K562 (cell line): ENCODE results near the gene NDUFB7. TPM values are rescaled to one million over a fixed set of nuclear protein-coding genes. Genes with fewer than 3 reads are reported as not detected.

Experiments
- ATAC-seq: fragments of 200-7000 bp; cut with Tn5 transposase; 3 replicates; pipeline ENCODE4 v1.9.1; 2020; ENCODE audit warnings: moderate library complexity
- BruUV-seq: library from RNA; stranded (reverse); fragments of 400-500 nt; replicated peaks from 2 replicates; lab custom pipeline; 2021; lab: Mats Ljungman, UMichigan
- CTCF ChIA-PET: fragments of 300-600 bp; formaldehyde crosslinking; extraction: SDS; loops from one replicate; lab custom pipeline; 2021; ENCODE audit warnings: low intra/inter-chr PET ratio; lab: Yijun Ruan, JAX
- POLR2A ChIA-PET: fragments of 300-600, 350-650 bp; sonication (Branson Sonifier 250); formaldehyde crosslinking; extraction: SDS; loops from one replicate; lab custom pipeline; 2021; ENCODE audit warnings: antibody characterized with exemption, inconsistent platforms; lab: Yijun Ruan, JAX
- DNase-seq, 4 experiments: peaks; one replicate each; pipeline versions ENCODE4 v3.0.0 to v3.0.0-alpha.2; 2011 to 2018; ENCODE audit warnings: low spot score in 3 of 4, mixed read lengths in 3 of 4; ENCODE audit errors: extremely low read depth in 1 of 4
- FAIRE-seq: peaks from 2 replicates; lab custom pipeline; 2011; peaks lifted over from hg19 to GRCh38; lab: Jason Lieb, UNC
- H2AFZ ChIP-seq: 2 replicates; pipeline ENCODE4 v1.6.0; 2011; ENCODE audit warnings: low read depth, low read length, control low read depth, inconsistent platforms
- H3K27ac ChIP-seq: fragments of 200-600 bp; 3 replicates; pipeline ENCODE4 v1.8.0; 2011; ENCODE audit warnings: low read depth, mild to moderate bottlenecking, control low read depth, inconsistent platforms, low read length, moderate library complexity, mixed read lengths; ENCODE audit errors: extremely low read depth
- H3K27me3 ChIP-seq, 2 experiments: fragments of 300-600 bp in 1 of 2; 2 replicates in 1 of 2; 3 replicates in 1 of 2; pipeline versions ENCODE4 v1.6.0 to v1.8.0; 2011; ENCODE audit warnings: inconsistent platforms in 2 of 2, low read length in 2 of 2, mild to moderate bottlenecking in 1 of 2, mixed read lengths in 1 of 2, moderate library complexity in 1 of 2; ENCODE audit not compliant: control insufficient read depth in 2 of 2, insufficient read depth in 2 of 2
- H3K36me3 ChIP-seq: fragments of 300-600 bp; 3 replicates; pipeline ENCODE4 v1.8.0; 2011; ENCODE audit warnings: mild to moderate bottlenecking, low read length, inconsistent platforms; ENCODE audit not compliant: control insufficient read depth, insufficient read depth
- H3K4me1 ChIP-seq, 2 experiments: fragments of 200-600 bp in 1 of 2; replicated peaks in 1 of 2; 2 replicates in 1 of 2; 3 replicates in 1 of 2; pipeline versions ENCODE4 v1.5.1 to v1.8.0; 2011; ENCODE audit warnings: inconsistent platforms in 2 of 2, low read length in 2 of 2, mild to moderate bottlenecking in 1 of 2, mixed read lengths in 1 of 2, moderate library complexity in 1 of 2; ENCODE audit not compliant: control insufficient read depth in 2 of 2, insufficient read depth in 2 of 2
- H3K4me2 ChIP-seq: 2 replicates; pipeline ENCODE4 v1.6.1; 2011; ENCODE audit warnings: low read length, control low read depth, inconsistent platforms, mixed read lengths; ENCODE audit not compliant: insufficient read depth
- H3K4me3 ChIP-seq: fragments of 200-600 bp; sonication (generic), shearing (Covaris generic); 2 replicates; pipeline ENCODE4 v1.5.1; 2016; ENCODE audit warnings: control low read depth, inconsistent platforms
- H3K79me2 ChIP-seq: fragments of 200-600 bp; 3 replicates; pipeline ENCODE4 v1.8.0; 2011; ENCODE audit warnings: low read length, inconsistent platforms; ENCODE audit not compliant: control insufficient read depth, insufficient read depth
- H3K9ac ChIP-seq, 2 experiments: 2 replicates each; pipeline versions ENCODE4 v1.6.0 to v1.6.1; 2011; ENCODE audit warnings: low read depth in 2 of 2, low read length in 2 of 2, control low read depth in 1 of 2, inconsistent platforms in 1 of 2, mild to moderate bottlenecking in 1 of 2, mixed read lengths in 1 of 2; ENCODE audit not compliant: insufficient read depth in 1 of 2
- H3K9me1 ChIP-seq: one replicate; pipeline ENCODE4 v1.6.0; 2011; ENCODE audit warnings: inconsistent platforms, mild to moderate bottlenecking, low read length, moderate library complexity; ENCODE audit not compliant: control insufficient read depth, insufficient read depth
- H3K9me3 ChIP-seq: replicated peaks from 2 replicates; pipeline ENCODE4 v1.5.1; 2011; ENCODE audit warnings: low read depth, low read length, inconsistent platforms; ENCODE audit not compliant: control insufficient read depth, insufficient read depth
- H4K20me1 ChIP-seq: replicated peaks from 2 replicates; pipeline ENCODE4 v1.6.1; 2011; ENCODE audit warnings: low read length, inconsistent platforms, mixed read lengths; ENCODE audit not compliant: control insufficient read depth, insufficient read depth
- BMI1 ChIP-seq: fragments of 150-350 bp; IDR thresholded peaks from 2 replicates; pipeline ENCODE4 v1.6.1; 2014; ENCODE audit warnings: low read length
- HDGF ChIP-seq: fragments of 450-650 bp; IDR thresholded peaks from 2 replicates; pipeline ENCODE4 v1.6.1; 2016
- MAFF ChIP-seq: IDR thresholded peaks from 2 replicates; pipeline ENCODE4 v1.6.1; 2012; ENCODE audit warnings: low read length, improper control_type of control experiment
- MIER1 ChIP-seq: fragments of 450-650 bp; IDR thresholded peaks from 2 replicates; pipeline ENCODE4 v1.6.1; 2016; ENCODE audit warnings: antibody characterized with exemption, mild to moderate bottlenecking, low read depth
- PURB ChIP-seq: sonication (generic); formaldehyde crosslinking; IDR thresholded peaks from 2 replicates; pipeline ENCODE4 v1.9.0; 2021; ENCODE audit warnings: low read depth, mild to moderate bottlenecking, missing genetic modification reagents
- SMAD3 ChIP-seq: fragments of 450-650 bp; formaldehyde crosslinking; conservative IDR thresholded peaks from 2 replicates; pipeline ENCODE4 v1.4.0; 2020; ENCODE audit warnings: mild to moderate bottlenecking
- XRCC4 ChIP-seq: IDR thresholded peaks from one replicate; pipeline ENCODE4 v1.6.1; 2011; ENCODE audit not compliant: insufficient read depth, insufficient read length; ENCODE audit errors: extremely low read depth
- ZNF12 ChIP-seq: sonication (generic); formaldehyde crosslinking; IDR thresholded peaks from 2 replicates; pipeline ENCODE4 v1.4.0; 2020; ENCODE audit warnings: mild to moderate bottlenecking, missing genetic modification reagents
- ZNF184 ChIP-seq: sonication (generic); formaldehyde crosslinking; IDR thresholded peaks from 2 replicates; pipeline ENCODE4 v1.5.0; 2020; ENCODE audit warnings: missing genetic modification reagents
- ZNF655 ChIP-seq: fragments of 250-450 bp; sonication (Bioruptor Pico); IDR thresholded peaks from 2 replicates; pipeline ENCODE4 v1.5.0; 2021
- WGBS: fragments of 100-300 bp; shearing (Covaris generic); methylation state at CpG from one replicate; pipeline ENCODE4 v1.1.6; 2016; ENCODE audit warnings: low coverage, mixed read lengths; ENCODE audit not compliant: insufficient coverage; ENCODE audit errors: missing lambda C conversion rate; 5-methylcytosine and 5-hydroxymethylcytosine counted together
- in situ Hi-C: fragments of 300-500 bp; cut with MboI; formaldehyde crosslinking; loops from 4 replicates; pipeline ENCODE4 v1.15.0; 2018; ENCODE audit warnings: inconsistent platforms, mixed read lengths
- intact Hi-C: fragments of 100-400 bp; cut with micrococcal nuclease; formaldehyde crosslinking; loops from 2 replicates; pipeline ENCODE4 v1.14.2; 2022
- polyA plus RNA-seq, 8 experiments: library from polyadenylated mRNA; depleted of rRNA in 4 of 8; stranded (reverse) in 5 of 8; unstranded in 3 of 8; fragments of >200 nt; fragmentation: Nextera tagmentation in 2 of 8; fragmentation: Illumina TruSeq in 1 of 8; extraction: Ambion mirVana in 2 of 8; extraction: Trizol in 1 of 8; gene quantifications; 2 replicates each; pipeline versions ENCODE4 v1.2.1 to v1.2.3, GENCODE V29; 2011 to 2014; ENCODE audit warnings: inconsistent platforms in 1 of 8, missing spikeins in 1 of 8
- total RNA-seq, 7 experiments: library from RNA; depleted of rRNA in 6 of 7; stranded (reverse); fragments of >200 nt in 6 of 7; fragmentation: Illumina TruSeq in 2 of 7; extraction: Trizol in 2 of 7; gene quantifications; 2 replicates each; pipeline versions ENCODE4 v1.2.1 to v1.2.3, GENCODE V29; 2011 to 2021; ENCODE audit warnings: low replicate concordance in 1 of 7
- TF ChIP-seq, protein P1 (sequence below), 2 experiments: fragments of 450-650 bp; formaldehyde crosslinking in 1 of 2; IDR thresholded peaks; 2 replicates each; pipeline versions ENCODE4 v1.4.0 to v1.6.1; 2014 to 2020; ENCODE audit warnings: mild to moderate bottlenecking in 2 of 2, borderline replicate concordance in 1 of 2, low read depth in 1 of 2

Gene NDUFB7
- total and polyA plus RNA-seq, 9 of the 15 experiments (the other 6 are each of a cell fraction or from before 2014, with no cell fraction given), result 14.9 to 842 (median 137) TPM

DNA sequence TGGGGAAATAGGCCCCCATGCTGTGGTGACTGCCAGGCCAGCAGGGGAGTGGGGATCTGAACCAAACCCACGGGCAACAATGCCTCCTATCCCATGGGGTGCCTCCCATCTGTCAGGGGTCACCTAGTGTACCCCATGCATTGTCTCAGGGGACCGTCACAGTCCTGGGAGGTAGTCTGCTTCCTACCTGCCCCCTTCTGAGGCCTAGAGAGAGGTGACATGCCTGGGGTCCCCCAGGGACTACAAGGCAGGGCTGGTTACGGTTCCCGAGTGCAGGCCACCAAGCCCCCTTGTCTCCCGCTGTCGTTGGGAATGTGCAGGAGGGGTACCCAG lies 11.1 kb downstream of the NDUFB7 start (continued):
- TF ChIP-seq ZNF12 (CRISPR knock-in tag) (no peak), PURB (CRISPR knock-in tag) (no peak)

DNA sequence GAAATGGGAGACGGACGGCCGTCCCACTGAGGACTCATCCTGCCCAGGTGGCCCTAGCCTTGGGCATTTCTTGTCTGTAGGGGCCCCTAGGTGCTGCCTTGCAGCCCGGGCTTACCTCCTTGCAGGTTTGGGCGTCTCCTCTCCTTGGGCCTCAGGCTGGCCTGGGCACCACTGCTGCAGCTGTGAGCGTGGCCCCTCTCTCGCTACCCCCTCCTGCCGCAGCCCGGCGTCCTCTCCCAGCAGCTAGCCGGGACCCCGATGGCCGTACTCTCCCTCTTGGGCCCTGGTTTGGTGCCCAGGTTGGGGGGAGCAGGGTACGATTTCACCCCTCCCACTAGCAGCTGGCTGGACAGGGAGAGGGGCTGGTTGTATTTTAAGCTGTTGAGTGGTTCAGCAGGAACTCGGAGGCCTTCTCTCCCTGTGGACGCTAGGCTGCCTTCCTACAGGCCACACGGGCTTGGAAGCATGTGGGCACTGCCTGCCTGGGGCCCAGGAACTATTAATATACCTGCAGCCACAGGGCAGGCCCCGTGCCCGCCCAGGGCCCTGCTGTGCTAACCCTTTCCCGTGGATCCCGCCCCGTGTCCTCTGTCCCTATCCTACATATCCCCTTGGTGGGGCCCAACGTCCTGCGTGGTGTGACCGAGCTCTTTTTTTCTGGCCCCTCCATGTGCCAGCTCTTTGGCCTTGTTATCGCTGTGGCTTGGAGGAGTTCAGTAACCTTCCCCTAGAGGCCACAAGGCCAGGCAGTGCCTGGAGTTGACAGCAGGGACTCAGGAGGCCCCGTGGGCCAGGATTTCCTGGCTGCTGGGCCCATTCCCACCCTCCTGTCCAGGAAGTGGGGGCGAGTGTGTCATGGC lies 11.7 kb downstream of the NDUFB7 start:
- Histone ChIP-seq H3K4me1 (peaks cover 19 to 73% of the 10 kb centered on the region in 2 experiments; a peak in 4 of 5 replicates), H3K79me2 (peaks cover 52% of the 10 kb centered on the region), H3K4me2 (no peak overlapping the region), H2AFZ (no peak overlapping the region), H3K9ac (peak overlapping the region in 1 of 2 experiments; percentile 12; a peak in 2 of 4 replicates), H4K20me1 (peaks cover 18% of the 10 kb centered on the region), H3K27me3 (no peaks in the 10 kb centered on the region), H3K36me3 (peaks cover 22% of the 10 kb centered on the region; the same call in 1 of the 3 replicates), H3K27ac (no peak overlapping the region), H3K9me1 (peaks cover 8% of the 10 kb centered on the region), H3K4me3 (no peak overlapping the region), H3K9me3 (no peaks in the 10 kb centered on the region)
- DNase-seq (no peak), FAIRE-seq (no peak), ATAC-seq (no peak)
- POLR2A ChIA-PET, result interaction anchor here (0.5 to 1.2 kb wide), 4 partner anchors 9 to 169 kb away, joined by 3 to 4 read pairs (median 3); partner anchors contain the start of gene DNAJB1
- 78% methylated on average over 25 of the region's 28 CpGs for WGBS
- BruUV-seq, result no TSS peak
- CTCF ChIA-PET, result no interaction called here
- intact Hi-C loops, result loop anchor here (10.0 kb wide), 1 partner anchor 125 kb away; the partner anchor contains the start of gene PKN1
- in situ Hi-C loops, result no loop called here
- TF ChIP-seq XRCC4 (no peak), MAFF (no peak), SMAD3 (CRISPR knock-in tag) (no peak), ZNF655 (no peak), MIER1 (no peak), BMI1 (no peak), ZNF184 (no peak), HDGF (no peak)
- TF ChIP-seq, protein P1, sequence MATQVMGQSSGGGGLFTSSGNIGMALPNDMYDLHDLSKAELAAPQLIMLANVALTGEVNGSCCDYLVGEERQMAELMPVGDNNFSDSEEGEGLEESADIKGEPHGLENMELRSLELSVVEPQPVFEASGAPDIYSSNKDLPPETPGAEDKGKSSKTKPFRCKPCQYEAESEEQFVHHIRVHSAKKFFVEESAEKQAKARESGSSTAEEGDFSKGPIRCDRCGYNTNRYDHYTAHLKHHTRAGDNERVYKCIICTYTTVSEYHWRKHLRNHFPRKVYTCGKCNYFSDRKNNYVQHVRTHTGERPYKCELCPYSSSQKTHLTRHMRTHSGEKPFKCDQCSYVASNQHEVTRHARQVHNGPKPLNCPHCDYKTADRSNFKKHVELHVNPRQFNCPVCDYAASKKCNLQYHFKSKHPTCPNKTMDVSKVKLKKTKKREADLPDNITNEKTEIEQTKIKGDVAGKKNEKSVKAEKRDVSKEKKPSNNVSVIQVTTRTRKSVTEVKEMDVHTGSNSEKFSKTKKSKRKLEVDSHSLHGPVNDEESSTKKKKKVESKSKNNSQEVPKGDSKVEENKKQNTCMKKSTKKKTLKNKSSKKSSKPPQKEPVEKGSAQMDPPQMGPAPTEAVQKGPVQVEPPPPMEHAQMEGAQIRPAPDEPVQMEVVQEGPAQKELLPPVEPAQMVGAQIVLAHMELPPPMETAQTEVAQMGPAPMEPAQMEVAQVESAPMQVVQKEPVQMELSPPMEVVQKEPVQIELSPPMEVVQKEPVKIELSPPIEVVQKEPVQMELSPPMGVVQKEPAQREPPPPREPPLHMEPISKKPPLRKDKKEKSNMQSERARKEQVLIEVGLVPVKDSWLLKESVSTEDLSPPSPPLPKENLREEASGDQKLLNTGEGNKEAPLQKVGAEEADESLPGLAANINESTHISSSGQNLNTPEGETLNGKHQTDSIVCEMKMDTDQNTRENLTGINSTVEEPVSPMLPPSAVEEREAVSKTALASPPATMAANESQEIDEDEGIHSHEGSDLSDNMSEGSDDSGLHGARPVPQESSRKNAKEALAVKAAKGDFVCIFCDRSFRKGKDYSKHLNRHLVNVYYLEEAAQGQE (IDR thresholded peaks at IDR 0.05; ENCODE audit: borderline replicate concordance), result no peak
- TF ChIP-seq, protein P1 (CRISPR knock-in tag; IDR thresholded peaks at IDR 0.05; ENCODE audit: low read depth), result no peak
